OCI-LY1 (cell line): ENCODE measurements around the gene EFHC1.

Experiments used
- CTCF ChIP-seq: fragments of 200-600 bp; sonication (generic), shearing (Covaris generic); IDR thresholded peaks from 2 replicates; pipeline ENCODE4 v1.5.1; 2017; ENCODE audit warnings: mild to moderate bottlenecking, antibody characterized with exemption, low read length, moderate library complexity, mixed read lengths
- EZH2 ChIP-seq: fragments of 200-600 bp; sonication (generic), shearing (Covaris generic); IDR thresholded peaks from 2 replicates; pipeline ENCODE4 v1.8.0; 2017; ENCODE audit warnings: borderline replicate concordance, mixed run types, mild to moderate bottlenecking, antibody characterized with exemption, low read length, moderate library complexity, mixed read lengths

DNA sequence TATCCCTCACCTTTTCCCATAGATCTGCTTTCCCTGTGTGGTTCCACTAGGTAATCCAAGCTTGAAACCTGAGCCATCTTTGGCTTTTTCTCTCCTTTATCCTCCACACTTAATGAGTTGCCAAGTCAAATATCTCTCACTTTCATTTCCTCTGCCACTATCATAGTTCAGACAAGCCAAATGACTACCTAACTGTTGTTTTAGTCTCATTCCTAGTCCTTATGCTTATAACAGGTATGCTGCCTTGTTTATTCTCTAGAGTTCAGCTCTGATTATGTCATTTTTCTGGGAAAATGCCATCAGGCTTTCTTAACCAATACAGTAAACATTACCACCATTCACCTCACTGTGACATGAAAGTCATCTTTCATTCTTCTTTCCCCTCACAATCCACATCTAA, 6.5 kb downstream of the EFHC1 start:
- TF ChIP-seq EZH2: no peak
- TF ChIP-seq CTCF: no peak
